GM23248 (cell line): ENCODE measurements around the gene AP3B1. TPM values are rescaled to one million over a fixed set of nuclear protein-coding genes. Genes with fewer than 3 reads are reported as not detected.

ENCODE experiments used
- DNase-seq: peaks from one replicate; pipeline ENCODE4 v3.0.0-alpha.2; 2015
- H2AFZ ChIP-seq: fragments of 200-600 bp; sonication (generic); 2 replicates; pipeline ENCODE4 v1.6.1; 2016; ENCODE audit warnings: antibody characterized with exemption
- H3F3A ChIP-seq: fragments of 200-600 bp; sonication (generic); 2 replicates; pipeline ENCODE4 v1.6.1; 2016; ENCODE audit warnings: mild to moderate bottlenecking, antibody characterized with exemption, mixed run types; ENCODE audit not compliant: insufficient read depth
- H3K27ac ChIP-seq: fragments of 200-600 bp; sonication (generic); 2 replicates; pipeline ENCODE4 v1.5.1; 2016; ENCODE audit warnings: mild to moderate bottlenecking
- H3K27me3 ChIP-seq: fragments of 200-600 bp; sonication (generic); replicated peaks from 2 replicates; pipeline ENCODE4 v1.6.1; 2016; ENCODE audit warnings: mild to moderate bottlenecking; ENCODE audit not compliant: insufficient read depth
- H3K36me3 ChIP-seq: fragments of 200-600 bp; sonication (generic); 2 replicates; pipeline ENCODE4 v1.6.1; 2016; ENCODE audit warnings: low read depth, mild to moderate bottlenecking
- H3K4me1 ChIP-seq: fragments of 200-600 bp; sonication (generic); 2 replicates; pipeline ENCODE4 v1.6.1; 2016; ENCODE audit warnings: mild to moderate bottlenecking; ENCODE audit not compliant: insufficient read depth
- H3K4me2 ChIP-seq: fragments of 200-600 bp; sonication (generic); one replicate; pipeline ENCODE4 v1.6.1; 2016; ENCODE audit warnings: mild to moderate bottlenecking; ENCODE audit not compliant: unreplicated experiment
- H3K4me3 ChIP-seq: fragments of 200-600 bp; sonication (generic); 2 replicates; pipeline ENCODE4 v1.5.1; 2016; ENCODE audit warnings: mild to moderate bottlenecking
- H3K79me2 ChIP-seq: fragments of 200-600 bp; sonication (generic); 2 replicates; pipeline ENCODE4 v1.6.1; 2016; ENCODE audit warnings: mild to moderate bottlenecking; ENCODE audit not compliant: insufficient read depth
- H3K9ac ChIP-seq: fragments of 200-600 bp; sonication (generic); 2 replicates; pipeline ENCODE4 v1.6.1; 2016; ENCODE audit warnings: mild to moderate bottlenecking
- H3K9me2 ChIP-seq: fragments of 200-600 bp; sonication (generic); 2 replicates; pipeline ENCODE4 v1.6.1; 2016; ENCODE audit warnings: mixed run types, mild to moderate bottlenecking, moderate library complexity; ENCODE audit not compliant: insufficient read depth
- H3K9me3 ChIP-seq: fragments of 200-600 bp; sonication (generic); one replicate; pipeline ENCODE4 v1.6.1; 2017; ENCODE audit warnings: low read depth
- H4K20me1 ChIP-seq: fragments of 200-600 bp; sonication (generic); 2 replicates; pipeline ENCODE4 v1.6.0; 2016; ENCODE audit not compliant: insufficient read depth
- EZH2 ChIP-seq: fragments of 200-600 bp; sonication (generic); IDR thresholded peaks from 2 replicates; pipeline ENCODE4 v1.6.1; 2018; ENCODE audit warnings: antibody characterized with exemption, mild to moderate bottlenecking; ENCODE audit not compliant: insufficient read depth, poor library complexity, severe bottlenecking
- EZH2phosphoT487 ChIP-seq: fragments of 200-600 bp; sonication (generic); IDR thresholded peaks from 2 replicates; pipeline ENCODE4 v1.6.1; 2018; ENCODE audit warnings: antibody characterized with exemption, moderate library complexity, mild to moderate bottlenecking, low read depth; ENCODE audit not compliant: insufficient read depth
- WGBS, 2 experiments: methylation state at CpG; one replicate each; pipeline ENCODE4 v1.1.6; 2015 to 2017; ENCODE audit warnings: low lambda C conversion rate in 2 of 2, low coverage in 1 of 2; ENCODE audit errors: missing lambda C conversion rate in 2 of 2; 5-methylcytosine and 5-hydroxymethylcytosine counted together
- in situ Hi-C: fragments of 300-500 bp; cut with MboI; formaldehyde crosslinking; loops from 2 replicates; pipeline ENCODE4 v1.15.0; 2020
- polyA plus RNA-seq: library from polyadenylated mRNA; unstranded; fragments of >200 nt; fragmentation: Nextera tagmentation; extraction: Ambion mirVana; gene quantifications from 2 replicates; pipeline ENCODE4 v1.2.1, GENCODE V29; 2016
- total RNA-seq: library from RNA; depleted of rRNA; stranded (reverse); fragments of >200 nt; shearing (Covaris generic); gene quantifications from 2 replicates; pipeline ENCODE4 v1.2.3, GENCODE V29; 2014

The AP3B1 gene
- total and polyA plus RNA-seq, 2 experiments from 2014 or later = 40.3 to 49.7 TPM

GRCh38 chr5:78327761-78328510 lies 33.4 kb upstream of the AP3B1 start:
- H3K9ac ChIP-seq = no peak overlapping the region
- no peak for DNase-seq
- no peaks in the 10 kb centered on the region for H3K79me2 ChIP-seq
- H3K9me2 ChIP-seq = no peaks in the 10 kb centered on the region
- H3K9me3 ChIP-seq = no peaks in the 10 kb centered on the region
- H3K4me1 ChIP-seq = peaks cover 4% of the 10 kb centered on the region; the same call in 1 of the 2 replicates
- TF ChIP-seq EZH2phosphoT487 = no peak
- TF ChIP-seq EZH2 = no peak
- in situ Hi-C loops = no loop called here
- no peak overlapping the region for H3K4me3 ChIP-seq
- H4K20me1 ChIP-seq = no peaks in the 10 kb centered on the region
- no peaks in the 10 kb centered on the region for H3K27me3 ChIP-seq
- 0 out of 2 replicates have a peak, but pooled peaks cover 4% of the 10 kb centered on the region for H3F3A ChIP-seq
- H2AFZ ChIP-seq = peak overlapping the region; percentile 21; the same call in 1 of the 2 replicates
- WGBS, 2 experiments = 79 to 81% methylated on average over 6 of the region's 6 CpGs
- no peaks in the 10 kb centered on the region for H3K36me3 ChIP-seq
- H3K27ac ChIP-seq = no peak overlapping the region
- H3K4me2 ChIP-seq = no peak overlapping the region

GRCh38 chr5:78326930-78327329 lies 32.4 kb upstream of the AP3B1 start:
- in situ Hi-C loops = no loop called here
- TF ChIP-seq EZH2phosphoT487 (no peak), EZH2 (no peak)
- Histone ChIP-seq H3K9me2 (no peaks in the 10 kb centered on the region), H3K36me3 (no peaks in the 10 kb centered on the region), H3K27me3 (no peaks in the 10 kb centered on the region), H3K79me2 (no peaks in the 10 kb centered on the region), H3K4me3 (no peak overlapping the region), H3K9me3 (no peaks in the 10 kb centered on the region), H3F3A (0 out of 2 replicates have a peak, but pooled peaks cover 4% of the 10 kb centered on the region), H2AFZ (no peak overlapping the region), H3K9ac (no peak overlapping the region), H4K20me1 (no peaks in the 10 kb centered on the region), H3K27ac (no peak overlapping the region), H3K4me1 (peaks cover 4% of the 10 kb centered on the region; the same call in 1 of the 2 replicates), H3K4me2 (no peak overlapping the region)
- WGBS, 2 experiments = 85 to 88% methylated on average over 3 of the region's 3 CpGs
- DNase-seq = no peak

GRCh38 chr5:78323241-78323640 lies 28.7 kb upstream of the AP3B1 start:
- H3K79me2 ChIP-seq = no peaks in the 10 kb centered on the region
- H3K27ac ChIP-seq = no peak overlapping the region
- H3F3A ChIP-seq = 0 out of 2 replicates have a peak, but pooled peaks cover 4% of the 10 kb centered on the region
- no peak overlapping the region for H2AFZ ChIP-seq
- no peaks in the 10 kb centered on the region for H4K20me1 ChIP-seq
- in situ Hi-C loops = no loop called here
- no peak overlapping the region for H3K4me2 ChIP-seq
- H3K4me3 ChIP-seq = no peak overlapping the region
- no peaks in the 10 kb centered on the region for H3K36me3 ChIP-seq
- no peak for TF ChIP-seq EZH2phosphoT487
- no peak for TF ChIP-seq EZH2
- H3K9me3 ChIP-seq = no peaks in the 10 kb centered on the region
- no peaks in the 10 kb centered on the region for H3K27me3 ChIP-seq
- H3K9ac ChIP-seq = no peak overlapping the region
- H3K9me2 ChIP-seq = no peaks in the 10 kb centered on the region
- no peaks in the 10 kb centered on the region for H3K4me1 ChIP-seq
- no peak for DNase-seq

- peak; percentile 64 for DNase-seq
- no peaks in the 10 kb centered on the region for H4K20me1 ChIP-seq
- H3K4me1 ChIP-seq = no peaks in the 10 kb centered on the region
- H3K9me2 ChIP-seq = no peaks in the 10 kb centered on the region
- 47% methylated on average over 2 of the region's 2 CpGs for WGBS, 2 experiments
- no peak overlapping the region for H3K27ac ChIP-seq
- no peaks in the 10 kb centered on the region for H3K27me3 ChIP-seq
- no peak for TF ChIP-seq EZH2phosphoT487
- TF ChIP-seq EZH2 = no peak
- in situ Hi-C loops = no loop called here
- H3K4me2 ChIP-seq = no peak overlapping the region
- H3K79me2 ChIP-seq = no peaks in the 10 kb centered on the region
- H3F3A ChIP-seq = no peaks in the 10 kb centered on the region
- no peak overlapping the region for H3K4me3 ChIP-seq
- H3K36me3 ChIP-seq = no peaks in the 10 kb centered on the region
- H3K9me3 ChIP-seq = no peaks in the 10 kb centered on the region
- H3K9ac ChIP-seq = no peak overlapping the region
- 0 out of 2 replicates have a peak overlapping the region, but pooled peaks have one; percentile 32 for H2AFZ ChIP-seq
Measured at GRCh38 chr5:78320401-78320800, 25.9 kb upstream of the AP3B1 start.
